D721Med (cell line): ENCODE results near the gene CCDC134.

Source experiments
- DNase-seq: peaks from one replicate; pipeline ENCODE4 v3.0.0; 2011; ENCODE audit warnings: low spot score; ENCODE audit not compliant: insufficient read length
- FAIRE-seq: peaks from 2 replicates; lab custom pipeline; 2011; peaks lifted over from hg19 to GRCh38; lab: Jason Lieb, UNC
- TF ChIP-seq, protein P1 (sequence below): IDR thresholded peaks from 2 replicates; pipeline ENCODE4 v1.5.1; 2012; ENCODE audit warnings: mild to moderate bottlenecking, control low read depth; ENCODE audit not compliant: insufficient read depth; ENCODE audit errors: missing control alignments

CCDC134 gene

DNA sequence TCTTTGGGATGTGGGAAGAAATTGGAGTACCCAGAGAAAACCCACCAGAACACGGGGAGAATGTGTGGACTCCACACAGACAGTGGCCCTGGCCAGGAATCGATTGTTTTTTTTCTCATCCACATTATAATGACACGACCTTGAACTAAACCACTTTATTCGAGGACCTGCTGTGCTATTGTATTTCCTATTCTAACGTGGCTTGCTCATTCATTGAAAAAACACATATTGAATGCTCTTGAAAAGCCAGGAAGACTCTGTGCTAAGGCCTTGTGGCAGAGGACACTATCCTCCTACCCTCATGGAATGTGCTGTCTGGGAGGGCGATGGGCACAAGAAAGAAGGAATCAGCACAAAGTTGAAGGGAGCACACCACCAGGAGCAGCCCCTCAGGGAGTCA, 23.3 kb downstream of the CCDC134 start:
- no peak for DNase-seq
- no peak for FAIRE-seq
- TF ChIP-seq, protein P1, sequence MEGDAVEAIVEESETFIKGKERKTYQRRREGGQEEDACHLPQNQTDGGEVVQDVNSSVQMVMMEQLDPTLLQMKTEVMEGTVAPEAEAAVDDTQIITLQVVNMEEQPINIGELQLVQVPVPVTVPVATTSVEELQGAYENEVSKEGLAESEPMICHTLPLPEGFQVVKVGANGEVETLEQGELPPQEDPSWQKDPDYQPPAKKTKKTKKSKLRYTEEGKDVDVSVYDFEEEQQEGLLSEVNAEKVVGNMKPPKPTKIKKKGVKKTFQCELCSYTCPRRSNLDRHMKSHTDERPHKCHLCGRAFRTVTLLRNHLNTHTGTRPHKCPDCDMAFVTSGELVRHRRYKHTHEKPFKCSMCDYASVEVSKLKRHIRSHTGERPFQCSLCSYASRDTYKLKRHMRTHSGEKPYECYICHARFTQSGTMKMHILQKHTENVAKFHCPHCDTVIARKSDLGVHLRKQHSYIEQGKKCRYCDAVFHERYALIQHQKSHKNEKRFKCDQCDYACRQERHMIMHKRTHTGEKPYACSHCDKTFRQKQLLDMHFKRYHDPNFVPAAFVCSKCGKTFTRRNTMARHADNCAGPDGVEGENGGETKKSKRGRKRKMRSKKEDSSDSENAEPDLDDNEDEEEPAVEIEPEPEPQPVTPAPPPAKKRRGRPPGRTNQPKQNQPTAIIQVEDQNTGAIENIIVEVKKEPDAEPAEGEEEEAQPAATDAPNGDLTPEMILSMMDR, result no peak

DNA sequence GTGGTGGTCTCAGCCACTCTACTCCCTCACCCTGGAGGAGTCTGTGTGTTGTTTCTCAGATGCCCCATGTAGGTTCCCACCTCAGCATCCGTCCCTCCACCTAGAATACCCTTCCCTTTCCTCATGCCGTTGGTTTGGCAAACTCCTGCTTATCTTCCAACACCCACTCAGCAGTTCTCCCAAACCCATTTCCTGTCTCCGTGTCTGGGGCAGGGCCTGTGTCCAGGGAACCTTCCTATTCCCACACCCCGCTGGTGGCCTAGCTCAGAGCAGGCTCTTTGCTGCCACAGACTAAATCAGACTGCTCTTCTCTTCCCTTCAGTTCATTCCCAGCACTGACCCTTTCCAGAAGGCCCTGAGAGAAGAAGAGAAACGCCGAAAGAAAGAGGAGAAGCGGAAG, 24.9 kb downstream of the CCDC134 start:
- FAIRE-seq, result no peak
- DNase-seq, result no peak
- TF ChIP-seq, protein P1, result no peak

DNA sequence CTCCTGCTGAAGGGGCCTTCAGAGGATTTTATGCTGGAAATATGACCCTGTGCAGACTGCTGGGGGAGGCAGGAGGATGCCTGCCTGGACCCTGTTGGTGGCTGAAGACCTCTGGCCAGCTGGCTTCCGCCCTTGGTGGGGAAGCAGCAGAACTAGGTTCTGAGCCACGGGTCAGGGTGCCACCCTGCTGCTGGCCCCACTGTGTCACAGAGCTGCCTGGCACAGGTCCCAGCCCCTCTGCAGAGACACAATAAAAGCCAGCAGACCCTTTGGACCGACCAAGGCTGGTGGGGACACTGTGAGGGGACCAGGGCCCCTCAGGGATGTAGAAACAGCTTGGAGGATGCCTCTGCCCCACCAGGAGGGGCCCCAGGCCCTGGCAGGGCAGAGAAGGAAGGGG, 25.5 kb downstream of the CCDC134 start:
- TF ChIP-seq, protein P1, result no peak
- FAIRE-seq (no peak), DNase-seq (no peak)

DNA sequence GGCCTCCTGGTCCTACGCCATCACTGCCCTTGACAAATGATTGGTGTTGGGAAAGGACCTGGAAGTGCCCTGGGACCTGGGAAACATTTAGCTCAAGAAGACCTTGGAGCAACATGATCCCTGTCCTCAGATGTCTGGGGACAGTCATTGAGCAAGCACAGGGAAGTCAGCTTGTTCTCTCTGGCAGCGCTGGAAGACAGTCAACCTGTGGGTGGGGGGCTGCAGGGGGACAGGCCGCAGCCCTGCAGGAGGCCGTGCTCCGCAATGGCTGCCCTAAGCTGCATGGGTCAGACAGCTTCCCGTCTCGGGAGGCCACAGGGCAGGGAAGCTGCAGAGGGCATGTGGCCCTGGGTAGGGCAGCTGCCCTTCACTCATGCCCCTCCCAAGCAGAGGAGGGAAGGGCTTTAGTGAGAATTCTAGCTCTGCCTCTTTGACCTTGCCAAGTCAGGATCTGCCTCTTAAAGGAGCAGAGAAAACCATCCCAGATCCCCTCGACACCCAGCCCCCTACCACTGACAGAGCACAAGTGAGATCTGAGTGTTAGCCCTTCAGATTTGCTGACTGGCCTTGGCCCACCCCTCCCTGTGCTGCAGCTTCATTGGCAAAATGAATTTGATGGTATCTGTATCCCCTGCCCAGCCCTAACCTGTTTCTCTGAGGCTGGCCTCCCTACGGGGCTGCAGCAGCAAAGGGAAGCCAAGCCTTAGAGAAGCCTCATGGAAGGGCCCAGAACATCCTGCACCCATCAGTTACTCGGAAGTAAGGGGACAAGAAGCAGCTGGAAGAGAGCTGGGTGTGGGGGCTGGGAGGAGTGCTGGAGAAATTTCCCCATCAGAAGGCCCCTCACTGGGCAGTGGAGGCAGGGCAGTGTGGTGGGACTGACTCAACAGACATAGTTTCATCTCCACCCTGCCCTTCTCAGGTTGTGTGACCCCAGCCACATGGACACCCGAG, 26.2 kb downstream of the CCDC134 start:
- TF ChIP-seq, protein P1, result no peak
- FAIRE-seq (no peak), DNase-seq (no peak)

DNA sequence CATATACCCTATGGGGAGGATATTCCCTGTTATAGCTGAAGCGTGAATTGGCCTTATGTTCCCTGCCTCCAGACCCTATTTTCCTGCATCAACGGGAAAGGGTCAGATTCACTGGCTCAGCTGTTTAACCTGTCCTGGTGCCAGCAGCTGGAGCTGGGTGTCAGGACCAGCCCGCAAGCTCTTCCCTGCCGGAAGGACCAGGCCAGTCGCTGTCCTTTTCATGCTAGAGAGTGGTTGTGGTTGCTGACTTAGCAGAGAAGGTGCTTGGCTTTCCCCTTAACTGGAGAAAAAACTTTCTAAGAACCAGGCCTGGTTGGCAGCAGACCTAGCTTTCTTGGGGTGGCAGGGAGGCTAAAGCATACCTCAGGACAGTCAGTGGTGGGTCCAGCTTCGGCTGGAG, 27.2 kb downstream of the CCDC134 start:
- no peak for FAIRE-seq
- DNase-seq, result no peak
- TF ChIP-seq, protein P1, result no peak

DNA sequence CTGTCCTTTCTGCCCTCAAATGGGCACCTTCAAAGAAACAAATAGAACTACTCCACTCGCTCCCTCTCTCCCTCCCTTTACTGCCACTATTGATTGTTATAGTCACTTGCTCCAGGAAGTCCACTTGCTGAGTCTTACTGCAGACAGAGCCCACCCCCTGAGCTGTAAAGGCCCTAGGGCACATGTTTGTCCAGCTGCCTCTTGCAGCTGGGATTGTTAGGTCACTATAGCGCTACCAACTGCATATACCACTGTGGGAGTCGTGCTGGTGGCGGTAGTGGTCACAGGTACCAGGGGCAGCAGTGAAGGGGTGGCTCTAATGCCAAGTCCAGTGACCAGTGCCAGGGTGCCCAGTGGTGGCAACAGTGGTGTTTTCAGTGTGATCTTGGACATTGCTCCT, 28.0 kb downstream of the CCDC134 start:
- FAIRE-seq, result no peak
- TF ChIP-seq, protein P1, result no peak

DNA sequence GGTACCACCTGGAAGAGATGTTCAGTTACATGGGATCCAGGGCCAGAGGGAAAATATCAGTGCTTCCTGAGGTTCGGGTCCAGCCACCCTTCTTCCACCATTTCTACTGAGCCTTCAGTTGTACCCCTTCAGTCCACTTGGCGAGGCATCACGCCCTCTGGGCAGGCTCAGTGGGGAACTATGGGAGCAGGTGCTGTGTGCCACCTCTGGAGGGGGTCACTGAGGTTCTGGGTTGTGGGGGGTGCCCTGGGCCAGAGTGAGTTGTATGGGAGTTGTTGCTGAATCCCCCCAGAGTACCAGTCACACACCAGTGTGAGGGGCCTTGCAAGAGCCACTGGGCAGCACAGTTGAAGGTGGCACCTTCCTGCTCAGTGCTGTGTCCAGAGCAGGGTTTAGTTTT, 29.7 kb downstream of the CCDC134 start:
- FAIRE-seq (no peak), DNase-seq (no peak)
- TF ChIP-seq, protein P1, result no peak

More for the DNA sequence above, 28.0 kb downstream of the CCDC134 start:
- no peak for DNase-seq
